HepG2 (cell line): ENCODE data around the gene RPS6KA3. TPM values are rescaled to one million over a fixed set of nuclear protein-coding genes. Genes with fewer than 3 reads are reported as not detected.

Experiments used
- ASH2L ChIP-seq: fragments of 300-600, 200-600 bp; sonication (generic); IDR thresholded peaks from 2 replicates; pipeline ENCODE4 v1.7.0; 2017; ENCODE audit warnings: low read depth, mild to moderate bottlenecking, moderate library complexity, mixed read lengths, low read length; ENCODE audit not compliant: insufficient read length
- KLF15 ChIP-seq: sonication (generic); formaldehyde crosslinking; IDR thresholded peaks from 2 replicates; pipeline ENCODE4 v1.8.1; 2023; ENCODE audit warnings: borderline replicate concordance, mild to moderate bottlenecking, inconsistent platforms, missing genetic modification reagents, mixed read lengths
- NFYB ChIP-seq: sonication (generic); formaldehyde crosslinking; IDR thresholded peaks from 2 replicates; pipeline ENCODE4 v1.4.0; 2020; ENCODE audit warnings: missing genetic modification reagents
- RARA ChIP-seq: IDR thresholded peaks from 2 replicates; pipeline ENCODE4 v1.6.1; 2016; ENCODE audit warnings: missing genetic modification reagents, missing compliant biosample characterization
- TOE1 ChIP-seq: sonication (generic); formaldehyde crosslinking; IDR thresholded peaks from 2 replicates; pipeline ENCODE4 v1.4.0; 2020; ENCODE audit warnings: mild to moderate bottlenecking, missing genetic modification reagents
- TRIM24 ChIP-seq: sonication (generic); formaldehyde crosslinking; IDR thresholded peaks from 2 replicates; pipeline ENCODE4 v1.8.0; 2022; ENCODE audit warnings: mild to moderate bottlenecking, missing genetic modification reagents
- ZNF260 ChIP-seq: sonication (generic); formaldehyde crosslinking; IDR thresholded peaks from 2 replicates; pipeline ENCODE4 v1.4.0; 2020; ENCODE audit warnings: missing genetic modification reagents, low read depth, mild to moderate bottlenecking, borderline replicate concordance
- polyA plus RNA-seq, 8 experiments: library from polyadenylated mRNA; depleted of rRNA in 3 of 8; stranded (reverse) in 7 of 8; unstranded in 1 of 8; fragments of >200 nt; fragmentation: Illumina TruSeq in 4 of 8; extraction: Trizol in 4 of 8; gene quantifications; 2 replicates each; pipeline versions ENCODE4 v1.2.1 to v1.2.3, GENCODE V29; 2011 to 2016; ENCODE audit warnings: low read depth in 4 of 8, missing spikeins in 1 of 8, mixed read lengths in 1 of 8; ENCODE audit not compliant: insufficient read depth in 1 of 8
- total RNA-seq, 5 experiments: library from RNA; depleted of rRNA; stranded (reverse); fragments of >200 nt; fragmentation: Illumina TruSeq; extraction: Trizol; gene quantifications; 2 replicates each; pipeline ENCODE4 v1.2.3, GENCODE V29; 2016; ENCODE audit warnings: low read depth in 1 of 5
- TF ChIP-seq, protein P1 (sequence below): sonication (generic); formaldehyde crosslinking; IDR thresholded peaks from 2 replicates; pipeline ENCODE4 v1.4.0; 2020; ENCODE audit warnings: missing genetic modification reagents
- TF ChIP-seq, protein P2 (sequence below): IDR thresholded peaks from 2 replicates; pipeline ENCODE4 v1.6.1; 2016
- TF ChIP-seq, protein P3 (sequence below): sonication (generic); formaldehyde crosslinking; IDR thresholded peaks from 2 replicates; pipeline ENCODE4 v1.4.0; 2020; ENCODE audit warnings: mild to moderate bottlenecking, missing genetic modification reagents

Gene RPS6KA3
- total and polyA plus RNA-seq, 2 of the 13 experiments (the other 11 are each of a cell fraction or from before 2014, with no cell fraction given), result 314 to 357 TPM

DNA sequence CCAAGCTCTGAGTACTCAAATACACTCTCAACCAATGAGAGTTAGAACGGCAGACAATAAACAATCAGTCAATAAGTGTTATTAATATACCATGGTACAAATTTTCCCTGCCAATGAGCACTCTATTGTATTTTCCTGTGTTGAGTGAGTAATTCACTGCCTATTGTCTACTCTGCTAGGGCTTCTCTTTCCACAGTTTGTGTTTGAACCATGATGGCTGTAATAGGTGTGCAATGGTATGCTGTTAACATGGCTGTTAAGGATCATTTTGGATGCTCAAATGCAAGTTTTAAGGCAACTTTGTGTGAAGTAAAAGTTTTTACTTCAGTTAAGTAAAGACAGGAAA is 41.2 kb downstream of the RPS6KA3 start (continued):
- TF ChIP-seq, protein P1, sequence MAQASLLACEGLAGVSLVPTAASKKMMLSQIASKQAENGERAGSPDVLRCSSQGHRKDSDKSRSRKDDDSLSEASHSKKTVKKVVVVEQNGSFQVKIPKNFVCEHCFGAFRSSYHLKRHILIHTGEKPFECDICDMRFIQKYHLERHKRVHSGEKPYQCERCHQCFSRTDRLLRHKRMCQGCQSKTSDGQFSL, result no peak
- TF ChIP-seq NFYB (CRISPR knock-in tag), result no peak
- TF ChIP-seq TOE1 (CRISPR knock-in tag), result no peak
- TF ChIP-seq, protein P2, sequence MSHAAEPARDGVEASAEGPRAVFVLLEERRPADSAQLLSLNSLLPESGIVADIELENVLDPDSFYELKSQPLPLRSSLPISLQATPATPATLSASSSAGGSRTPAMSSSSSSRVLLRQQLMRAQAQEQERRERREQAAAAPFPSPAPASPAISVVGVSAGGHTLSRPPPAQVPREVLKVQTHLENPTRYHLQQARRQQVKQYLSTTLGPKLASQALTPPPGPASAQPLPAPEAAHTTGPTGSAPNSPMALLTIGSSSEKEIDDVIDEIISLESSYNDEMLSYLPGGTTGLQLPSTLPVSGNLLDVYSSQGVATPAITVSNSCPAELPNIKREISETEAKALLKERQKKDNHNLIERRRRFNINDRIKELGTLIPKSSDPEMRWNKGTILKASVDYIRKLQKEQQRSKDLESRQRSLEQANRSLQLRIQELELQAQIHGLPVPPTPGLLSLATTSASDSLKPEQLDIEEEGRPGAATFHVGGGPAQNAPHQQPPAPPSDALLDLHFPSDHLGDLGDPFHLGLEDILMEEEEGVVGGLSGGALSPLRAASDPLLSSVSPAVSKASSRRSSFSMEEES (CRISPR knock-in tag), result no peak
- TF ChIP-seq RARA, result no peak
- TF ChIP-seq KLF15 (CRISPR knock-in tag), result no peak
- TF ChIP-seq, protein P3, sequence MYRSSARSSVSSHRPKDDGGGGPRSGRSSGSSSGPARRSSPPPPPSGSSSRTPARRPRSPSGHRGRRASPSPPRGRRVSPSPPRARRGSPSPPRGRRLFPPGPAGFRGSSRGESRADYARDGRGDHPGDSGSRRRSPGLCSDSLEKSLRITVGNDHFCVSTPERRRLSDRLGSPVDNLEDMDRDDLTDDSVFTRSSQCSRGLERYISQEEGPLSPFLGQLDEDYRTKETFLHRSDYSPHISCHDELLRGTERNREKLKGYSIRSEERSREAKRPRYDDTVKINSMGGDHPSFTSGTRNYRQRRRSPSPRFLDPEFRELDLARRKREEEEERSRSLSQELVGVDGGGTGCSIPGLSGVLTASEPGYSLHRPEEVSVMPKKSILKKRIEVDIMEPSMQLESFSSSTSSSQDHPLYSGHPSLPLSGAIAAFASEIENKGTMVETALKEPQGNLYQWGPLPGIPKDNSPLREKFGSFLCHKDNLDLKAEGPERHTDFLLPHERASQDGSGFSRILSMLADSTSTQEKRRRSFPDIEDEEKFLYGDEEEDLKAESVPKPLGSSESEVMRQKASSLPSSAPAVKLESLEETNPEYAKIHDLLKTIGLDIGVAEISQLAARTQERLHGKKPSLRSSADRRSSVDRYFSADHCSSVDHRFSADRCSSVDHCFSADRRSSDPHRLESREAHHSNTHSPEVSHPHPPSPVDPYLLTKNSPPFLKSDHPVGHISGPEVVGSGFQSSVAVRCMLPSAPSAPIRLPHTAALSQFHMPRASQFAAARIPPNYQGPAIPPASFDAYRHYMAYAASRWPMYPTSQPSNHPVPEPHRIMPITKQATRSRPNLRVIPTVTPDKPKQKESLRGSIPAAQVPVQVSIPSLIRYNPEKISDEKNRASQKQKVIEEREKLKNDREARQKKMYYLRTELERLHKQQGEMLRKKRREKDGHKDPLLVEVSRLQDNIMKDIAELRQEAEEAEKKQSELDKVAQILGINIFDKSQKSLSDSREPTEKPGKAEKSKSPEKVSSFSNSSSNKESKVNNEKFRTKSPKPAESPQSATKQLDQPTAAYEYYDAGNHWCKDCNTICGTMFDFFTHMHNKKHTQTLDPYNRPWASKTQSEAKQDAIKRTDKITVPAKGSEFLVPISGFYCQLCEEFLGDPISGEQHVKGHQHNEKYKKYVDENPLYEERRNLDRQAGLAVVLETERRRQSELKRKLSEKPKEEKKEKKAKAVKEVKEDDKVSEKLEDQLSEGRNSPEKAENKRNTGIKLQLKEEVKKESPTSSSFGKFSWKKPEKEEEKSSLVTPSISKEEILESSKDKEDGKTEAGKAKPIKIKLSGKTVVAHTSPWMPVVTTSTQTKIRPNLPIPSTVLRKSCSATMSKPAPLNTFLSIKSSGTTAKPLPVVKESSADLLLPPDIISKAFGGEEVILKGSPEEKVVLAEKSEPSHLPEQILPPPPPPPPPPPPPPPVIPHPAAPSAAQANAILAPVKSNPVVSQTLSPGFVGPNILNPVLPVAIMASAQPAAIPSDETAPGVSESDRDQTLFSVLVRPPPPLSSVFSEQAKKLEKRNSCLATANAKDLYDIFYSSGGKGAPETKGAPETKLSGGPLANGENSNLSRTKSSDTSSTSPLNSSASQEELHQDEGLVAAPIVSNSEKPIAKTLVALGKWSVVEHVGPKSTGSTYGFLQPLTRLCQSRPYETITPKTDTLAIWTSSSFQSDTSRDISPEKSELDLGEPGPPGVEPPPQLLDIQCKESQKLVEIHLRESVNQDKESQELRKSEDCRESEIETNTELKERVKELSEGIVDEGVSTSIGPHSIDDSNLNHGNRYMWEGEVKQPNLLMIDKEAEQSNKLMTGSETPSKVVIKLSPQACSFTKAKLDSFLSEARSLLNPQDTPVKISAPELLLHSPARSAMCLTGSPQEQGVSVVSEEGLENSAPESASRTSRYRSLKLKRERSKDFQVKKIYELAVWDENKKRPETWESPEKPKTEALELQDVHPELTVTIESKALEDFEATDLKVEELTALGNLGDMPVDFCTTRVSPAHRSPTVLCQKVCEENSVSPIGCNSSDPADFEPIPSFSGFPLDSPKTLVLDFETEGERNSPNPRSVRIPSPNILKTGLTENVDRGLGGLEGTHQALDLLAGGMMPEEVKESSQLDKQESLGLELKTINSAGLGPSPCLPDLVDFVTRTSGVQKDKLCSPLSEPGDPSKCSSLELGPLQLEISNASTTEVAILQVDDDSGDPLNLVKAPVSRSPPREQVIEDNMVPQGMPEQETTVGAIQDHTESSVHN (CRISPR knock-in tag), result no peak
- TF ChIP-seq ZNF260 (CRISPR knock-in tag), result no peak
- TF ChIP-seq TRIM24 (CRISPR knock-in tag), result no peak
- no peak for TF ChIP-seq ASH2L
- TF ChIP-seq, all 625 proteins: peak for 0
